ENCODE measurements around the gene C1orf52.

C1orf52 gene

DNA sequence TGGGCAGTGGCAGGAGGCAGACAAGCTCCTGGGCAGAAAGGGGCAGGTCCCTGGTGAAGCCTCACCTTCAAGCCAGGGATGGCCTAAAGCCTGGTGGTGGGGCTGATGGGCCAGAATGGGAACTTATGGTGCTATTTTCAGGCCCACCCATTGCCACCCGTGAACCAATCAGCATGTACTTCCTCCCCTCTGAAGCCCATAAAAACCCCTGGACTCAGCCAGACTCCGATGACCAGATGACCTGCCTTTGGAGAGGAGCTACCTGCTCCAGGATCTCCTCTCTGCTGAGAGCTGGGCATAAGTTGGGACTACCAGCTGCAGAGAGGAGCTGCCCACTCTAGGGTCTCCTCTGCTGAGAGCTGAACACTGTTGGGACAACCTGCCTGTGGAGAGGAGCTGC is 24.7 kb upstream of the C1orf52 start:
- no peak overlapping the region for H3K4me3 Mint-ChIP-seq
- peaks cover 7% of the 10 kb centered on the region for H3K4me1 Mint-ChIP-seq
- no peaks in the 10 kb centered on the region for H3K36me3 Mint-ChIP-seq
- H3K27me3 Mint-ChIP-seq, result no peaks in the 10 kb centered on the region
- H3K9me3 Mint-ChIP-seq, result no peaks in the 10 kb centered on the region
- no peak overlapping the region for H3K27ac Mint-ChIP-seq

DNA sequence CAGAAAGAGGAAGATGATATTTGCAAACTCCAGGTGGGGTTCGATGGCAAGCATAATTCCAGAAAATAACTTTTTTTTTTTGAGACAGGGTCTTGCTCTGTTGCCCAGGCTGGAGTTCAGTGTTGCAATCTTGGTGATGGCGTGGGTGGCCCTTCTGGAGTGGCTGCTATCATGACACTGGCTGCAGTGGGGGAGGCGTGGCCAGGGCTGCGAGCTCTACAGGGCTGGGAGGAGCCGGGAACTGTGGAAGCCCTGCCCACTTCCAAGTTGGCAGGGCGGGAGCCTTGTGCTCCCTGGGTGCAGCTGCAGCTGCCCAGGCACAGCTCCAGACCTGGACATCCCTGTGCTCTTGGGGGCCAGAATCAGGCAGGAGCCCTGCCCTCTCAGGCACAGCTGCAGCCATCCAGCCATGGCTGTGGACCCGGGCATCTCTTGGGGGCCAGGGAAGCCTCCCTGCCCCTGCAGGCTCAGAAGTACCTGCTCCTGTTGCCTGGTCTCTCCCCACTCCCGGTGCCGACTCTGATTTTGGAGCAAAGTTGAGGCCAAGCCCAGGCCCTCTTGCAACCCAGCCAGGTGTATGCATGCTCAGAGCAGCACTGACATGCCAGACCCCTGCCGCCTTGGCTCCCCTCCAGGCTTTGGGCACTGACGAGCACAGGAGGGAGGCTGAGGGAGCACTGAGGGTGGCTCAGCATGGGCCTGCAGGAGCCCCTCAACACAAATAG is 24.2 kb upstream of the C1orf52 start:
- H3K9me3 Mint-ChIP-seq, result no peaks in the 10 kb centered on the region

DNA sequence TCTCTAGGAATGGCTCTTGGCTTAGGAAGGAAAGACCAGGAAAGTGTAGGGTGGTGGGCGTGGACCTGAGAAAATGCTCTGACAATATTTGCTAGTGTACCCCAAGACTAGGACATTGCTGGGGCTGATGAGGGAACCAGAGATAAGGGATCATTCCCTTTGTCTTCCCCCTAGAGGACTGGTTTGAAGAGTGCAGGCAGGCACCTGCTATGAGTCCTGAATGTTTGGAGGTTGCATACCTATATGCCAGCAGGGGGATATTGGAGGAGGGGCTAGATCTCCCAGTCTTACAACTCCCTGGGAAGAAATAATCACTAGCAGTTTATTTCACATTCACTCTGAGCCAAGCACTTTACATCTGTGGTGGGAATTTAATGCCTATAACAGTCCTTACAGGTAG is 23.0 kb upstream of the C1orf52 start:
- Mint-ChIP-seq H3K4me3 (no peak overlapping the region), H3K9me3 (no peaks in the 10 kb centered on the region)

More for the DNA sequence above, 24.2 kb upstream of the C1orf52 start:
- H3K27ac Mint-ChIP-seq, result no peak overlapping the region
- H3K4me1 Mint-ChIP-seq, result peaks cover 12% of the 10 kb centered on the region
- no peak overlapping the region for H3K4me3 Mint-ChIP-seq
- no peaks in the 10 kb centered on the region for H3K36me3 Mint-ChIP-seq
- no peaks in the 10 kb centered on the region for H3K27me3 Mint-ChIP-seq

DNA sequence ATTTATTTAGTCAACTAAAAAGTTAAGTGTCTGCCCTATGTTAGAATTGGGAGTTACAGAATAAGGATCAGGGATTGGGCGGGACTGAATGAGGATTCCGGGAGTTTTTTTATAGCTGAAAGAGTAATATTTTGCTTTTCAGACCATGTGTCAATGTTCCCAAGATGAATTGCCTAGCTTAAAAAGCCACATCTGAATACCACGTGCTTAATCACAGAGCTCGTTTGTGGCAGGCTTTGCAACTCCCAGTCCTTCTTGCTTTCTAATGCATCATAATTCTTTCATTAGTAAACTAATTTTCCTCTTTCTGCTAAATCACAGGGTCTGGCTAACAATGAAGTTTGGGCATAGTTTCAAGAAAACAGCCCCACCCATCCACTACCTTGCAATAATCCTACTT is 21.2 kb upstream of the C1orf52 start:
- no peak overlapping the region for H3K4me3 Mint-ChIP-seq
- no peaks in the 10 kb centered on the region for H3K27me3 Mint-ChIP-seq
- no peaks in the 10 kb centered on the region for H3K36me3 Mint-ChIP-seq
- H3K4me1 Mint-ChIP-seq, result peaks cover 19% of the 10 kb centered on the region
- H3K27ac Mint-ChIP-seq, result no peak overlapping the region
- no peaks in the 10 kb centered on the region for H3K9me3 Mint-ChIP-seq

More for the DNA sequence above, 23.0 kb upstream of the C1orf52 start:
- Mint-ChIP-seq H3K36me3 (no peaks in the 10 kb centered on the region), H3K27me3 (no peaks in the 10 kb centered on the region), H3K27ac (no peak overlapping the region), H3K4me1 (peaks cover 13% of the 10 kb centered on the region)

DNA sequence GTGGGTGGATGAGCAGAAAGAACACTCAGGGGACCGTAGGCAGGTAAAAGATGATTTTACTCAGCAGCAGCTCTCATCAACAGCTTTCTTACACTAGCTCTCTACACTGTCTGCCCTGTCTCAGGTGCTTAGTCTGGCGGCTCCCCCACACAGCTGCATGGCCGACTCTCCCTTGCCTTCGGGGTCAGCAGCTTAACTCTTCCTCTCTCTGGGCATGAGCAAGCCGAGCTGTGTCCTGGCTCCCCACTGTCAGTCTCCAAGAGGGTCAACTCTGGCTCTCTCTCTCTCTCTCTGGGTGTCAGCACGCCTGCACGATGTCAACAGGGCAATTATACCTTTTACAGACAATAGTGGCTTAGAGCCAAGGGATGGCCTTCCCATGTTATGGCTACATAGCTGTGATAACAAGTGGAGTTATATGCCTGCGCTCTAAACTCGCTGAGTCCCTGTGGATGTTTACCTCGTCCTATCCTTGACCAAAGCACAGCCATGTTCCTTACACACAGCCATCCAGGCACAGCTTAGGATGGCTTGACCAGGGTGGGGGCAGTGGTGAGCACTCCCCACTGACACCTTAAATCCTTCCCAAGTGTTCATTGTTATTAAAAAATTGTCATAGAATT is 20.1 kb upstream of the C1orf52 start:
- Mint-ChIP-seq H3K4me3 (no peak overlapping the region), H3K9me3 (no peaks in the 10 kb centered on the region), H3K27me3 (no peaks in the 10 kb centered on the region), H3K36me3 (peaks cover 3% of the 10 kb centered on the region), H3K27ac (peak overlapping the region; percentile 18), H3K4me1 (peaks cover 29% of the 10 kb centered on the region)

DNA sequence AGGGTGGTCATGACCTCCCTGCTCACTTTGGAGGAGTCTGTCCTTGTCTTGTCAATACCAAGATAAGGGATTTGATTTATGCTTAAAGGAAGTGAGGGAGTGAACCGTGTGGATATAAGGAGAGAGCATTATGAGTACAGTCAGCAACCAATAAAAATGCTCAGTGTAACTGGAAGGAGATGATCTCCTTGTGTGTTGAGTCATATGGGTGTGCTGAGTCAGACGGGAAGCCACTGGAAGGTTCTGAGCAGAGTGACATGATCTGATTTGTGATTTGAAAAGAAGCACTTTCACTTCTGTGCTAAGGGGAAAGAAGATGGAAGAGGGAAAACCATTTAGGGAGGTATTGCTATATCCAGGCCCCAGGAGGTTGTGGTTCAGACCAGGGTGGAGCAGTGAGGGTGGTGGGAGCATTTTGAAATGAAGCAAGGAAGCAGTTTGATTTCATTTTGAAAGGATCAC is 19.4 kb upstream of the C1orf52 start:
- Mint-ChIP-seq H3K4me1 (peaks cover 36% of the 10 kb centered on the region), H3K4me3 (peak overlapping the region; percentile 2), H3K27ac (no peak overlapping the region), H3K27me3 (no peaks in the 10 kb centered on the region), H3K36me3 (peaks cover 6% of the 10 kb centered on the region), H3K9me3 (no peaks in the 10 kb centered on the region)

DNA sequence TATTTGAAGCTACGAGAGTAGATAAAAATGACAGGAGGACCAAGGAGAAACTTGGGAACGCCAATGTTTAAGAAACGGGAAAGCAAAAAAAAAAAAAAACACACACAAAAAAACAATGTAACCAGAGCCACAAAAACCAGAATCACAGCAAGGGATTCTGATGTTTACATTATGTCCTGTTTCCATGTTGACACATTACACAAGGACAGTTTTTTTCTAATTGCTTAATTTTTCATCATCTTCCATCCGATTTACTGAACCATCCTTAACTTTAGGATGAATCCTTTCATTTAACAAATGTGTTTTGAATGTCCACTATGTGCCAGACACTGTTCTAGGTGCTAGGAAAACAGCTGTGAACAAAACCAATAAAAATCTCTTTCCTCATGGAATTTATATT is 18.3 kb upstream of the C1orf52 start:
- Mint-ChIP-seq H3K27me3 (no peaks in the 10 kb centered on the region), H3K36me3 (peaks cover 14% of the 10 kb centered on the region), H3K27ac (no peak overlapping the region), H3K4me1 (peaks cover 47% of the 10 kb centered on the region), H3K4me3 (peak overlapping the region; percentile 4), H3K9me3 (no peaks in the 10 kb centered on the region)

DNA sequence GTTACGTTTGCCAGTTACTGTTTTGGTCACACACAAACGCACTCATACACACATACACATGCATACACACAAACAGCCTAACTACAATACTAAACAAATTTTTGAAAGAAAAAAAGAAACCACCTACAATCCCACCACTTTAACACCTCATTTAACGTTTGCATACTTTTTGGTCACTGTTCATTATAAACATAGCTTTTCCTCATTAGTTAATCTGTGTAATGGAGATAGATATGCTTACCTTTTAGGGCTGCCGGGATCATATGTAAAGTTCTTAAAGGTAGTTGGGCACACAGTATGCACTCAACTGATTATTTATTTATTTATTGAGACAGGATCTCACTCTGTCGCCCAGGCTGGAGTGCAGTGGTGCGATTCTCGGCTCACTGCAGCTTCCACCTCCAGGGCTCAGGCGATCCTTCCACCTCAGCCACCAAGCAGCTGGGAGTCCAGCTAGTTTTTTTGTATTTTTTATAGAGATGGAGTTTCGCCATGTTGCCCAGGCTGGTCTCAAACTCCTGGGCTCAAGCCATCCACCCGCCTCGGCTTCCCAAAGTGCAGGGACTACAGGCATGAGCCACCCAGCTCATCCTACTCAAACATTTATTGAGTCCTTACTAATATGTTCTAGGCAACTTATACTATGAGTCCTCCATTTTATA is 17.6 kb upstream of the C1orf52 start:
- Mint-ChIP-seq H3K9me3 (no peaks in the 10 kb centered on the region), H3K4me3 (peak overlapping the region; percentile 91), H3K27ac (peak overlapping the region; percentile 88), H3K27me3 (no peaks in the 10 kb centered on the region), H3K4me1 (peaks cover 51% of the 10 kb centered on the region), H3K36me3 (peaks cover 15% of the 10 kb centered on the region)

DNA sequence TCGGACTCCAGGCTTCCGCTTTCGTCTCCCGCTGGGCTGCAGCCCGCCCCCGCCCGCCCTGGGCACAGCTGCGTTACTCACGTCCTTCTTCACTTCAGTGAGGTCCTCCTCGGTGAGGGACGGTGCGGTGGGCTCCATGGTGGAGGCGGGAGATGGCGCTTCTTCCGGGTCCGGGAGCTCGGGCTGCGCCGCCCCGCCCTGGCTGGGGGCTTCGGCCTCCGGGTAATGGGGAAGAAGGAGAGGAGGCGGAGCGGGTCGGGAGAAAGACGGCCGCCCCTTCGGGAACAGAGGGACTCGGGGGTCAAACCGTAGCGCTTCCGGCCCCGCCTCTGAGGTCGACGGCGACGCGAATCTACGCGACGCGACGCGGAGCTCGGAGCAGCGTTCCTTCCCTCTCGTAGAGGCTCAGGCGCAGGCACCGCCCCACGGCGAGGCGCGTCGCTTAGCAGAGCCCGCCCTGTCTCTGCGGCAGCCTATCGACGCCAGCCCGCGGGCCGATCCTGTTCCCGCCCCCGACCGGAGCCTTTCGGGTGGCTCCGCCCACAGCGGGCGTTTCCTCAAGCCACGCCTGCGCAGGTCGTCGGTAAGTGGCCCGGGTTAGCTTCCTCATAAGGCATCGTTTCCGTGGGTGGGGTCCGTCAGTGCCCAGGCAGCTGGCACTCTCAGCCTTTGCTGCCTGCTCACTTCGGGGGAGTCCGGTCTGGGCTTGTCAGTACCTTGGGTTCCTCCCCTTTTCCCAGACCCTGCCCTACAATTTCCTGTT is 16.9 kb upstream of the C1orf52 start, which contains the start of gene BCL10:
BCL10 (minus strand) TSS at position 418 of the 763 bp plus-strand sequence; CDS start at position 138, 280 bp downstream.
- Mint-ChIP-seq H3K27ac (peak within 1 kb of the TSS; percentile 96), H3K27me3 (no peaks in the 10 kb centered on the region), H3K4me3 (peak within 1 kb of the TSS; percentile 91), H3K9me3 (no peaks in the 10 kb centered on the region), H3K4me1 (peaks cover 58% of the 10 kb centered on the region), H3K36me3 (peaks cover 15% of the 10 kb centered on the region)

DNA sequence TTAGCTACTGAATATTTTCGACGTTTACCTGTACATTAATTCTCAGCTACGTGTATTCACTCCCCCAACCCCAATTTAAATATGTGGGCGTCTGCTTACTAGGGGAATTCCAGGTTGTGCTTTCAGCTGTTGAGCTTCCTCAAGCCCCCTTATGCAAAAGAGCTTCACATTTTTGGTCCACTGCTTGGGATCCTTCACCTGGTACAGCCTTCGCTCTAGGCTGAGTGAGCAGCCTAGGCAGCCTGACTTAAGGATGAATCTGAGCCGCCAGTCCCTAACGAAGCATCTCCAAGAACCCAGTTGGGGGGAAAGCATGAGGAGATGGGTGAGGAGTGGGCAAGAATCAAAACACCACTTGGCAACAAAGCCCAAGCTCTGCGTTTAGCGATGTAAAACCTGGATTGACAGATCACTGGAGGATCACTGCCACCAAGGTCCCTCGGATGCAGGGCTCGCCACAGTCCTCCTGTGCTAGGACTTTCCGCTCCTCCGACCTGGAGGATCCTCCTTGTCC is 16.3 kb upstream of the C1orf52 start:
- H3K4me1 Mint-ChIP-seq, result peaks cover 64% of the 10 kb centered on the region
- H3K9me3 Mint-ChIP-seq, result no peaks in the 10 kb centered on the region
- peaks cover 15% of the 10 kb centered on the region for H3K36me3 Mint-ChIP-seq
- peak overlapping the region; percentile 91 for H3K4me3 Mint-ChIP-seq
- H3K27me3 Mint-ChIP-seq, result no peaks in the 10 kb centered on the region
- H3K27ac Mint-ChIP-seq, result peak overlapping the region; percentile 96

DNA sequence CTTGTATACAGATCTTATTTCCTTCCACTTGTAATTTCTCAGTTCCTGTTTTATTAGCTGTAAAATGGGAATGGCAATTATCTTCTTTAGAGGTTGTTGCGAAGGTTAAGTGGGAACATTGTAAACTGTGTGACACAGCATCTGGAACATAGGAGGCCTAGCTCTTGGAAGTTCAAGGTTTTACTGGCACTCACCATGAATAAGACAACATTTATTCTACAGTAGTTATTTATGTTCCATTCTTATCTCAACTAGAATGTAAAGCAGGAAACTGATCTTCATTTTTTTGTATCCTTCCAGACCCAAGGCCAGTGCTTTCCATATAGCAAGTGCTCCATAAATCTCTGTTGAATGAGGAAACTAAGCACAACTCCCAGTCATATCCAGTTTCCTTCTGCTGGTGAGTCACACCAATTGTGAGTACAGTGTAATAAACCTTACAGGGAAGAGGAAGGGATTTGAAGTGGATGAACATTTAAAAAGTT is 15.5 kb upstream of the C1orf52 start:
- H3K9me3 Mint-ChIP-seq, result no peaks in the 10 kb centered on the region
- peaks cover 69% of the 10 kb centered on the region for H3K4me1 Mint-ChIP-seq
- H3K4me3 Mint-ChIP-seq, result peak overlapping the region; percentile 91
- H3K27me3 Mint-ChIP-seq, result no peaks in the 10 kb centered on the region
- H3K36me3 Mint-ChIP-seq, result peaks cover 15% of the 10 kb centered on the region
- H3K27ac Mint-ChIP-seq, result peak overlapping the region; percentile 96

DNA sequence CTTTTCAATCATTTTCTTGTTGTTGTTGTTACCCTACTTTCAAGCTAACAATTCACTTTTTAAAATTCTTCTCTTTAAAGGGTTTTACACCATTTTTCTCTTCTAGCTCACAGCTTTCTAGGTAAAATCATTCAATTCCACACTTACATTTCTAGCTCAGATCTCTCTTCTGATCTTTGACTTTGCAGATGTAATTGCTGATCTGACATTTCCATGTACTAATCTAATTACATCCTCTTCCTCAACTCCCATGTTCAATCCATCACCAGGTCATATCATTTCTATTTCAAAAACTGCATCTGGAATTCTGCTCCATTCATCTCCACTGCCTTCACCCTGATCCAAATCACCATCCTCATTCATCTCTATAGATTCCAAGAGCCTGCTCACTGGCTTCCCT is 13.9 kb upstream of the C1orf52 start:
- Mint-ChIP-seq H3K27ac (peak overlapping the region; percentile 31), H3K4me1 (peaks cover 67% of the 10 kb centered on the region), H3K9me3 (no peaks in the 10 kb centered on the region), H3K4me3 (peak overlapping the region; percentile 91), H3K36me3 (peaks cover 20% of the 10 kb centered on the region), H3K27me3 (no peaks in the 10 kb centered on the region)

DNA sequence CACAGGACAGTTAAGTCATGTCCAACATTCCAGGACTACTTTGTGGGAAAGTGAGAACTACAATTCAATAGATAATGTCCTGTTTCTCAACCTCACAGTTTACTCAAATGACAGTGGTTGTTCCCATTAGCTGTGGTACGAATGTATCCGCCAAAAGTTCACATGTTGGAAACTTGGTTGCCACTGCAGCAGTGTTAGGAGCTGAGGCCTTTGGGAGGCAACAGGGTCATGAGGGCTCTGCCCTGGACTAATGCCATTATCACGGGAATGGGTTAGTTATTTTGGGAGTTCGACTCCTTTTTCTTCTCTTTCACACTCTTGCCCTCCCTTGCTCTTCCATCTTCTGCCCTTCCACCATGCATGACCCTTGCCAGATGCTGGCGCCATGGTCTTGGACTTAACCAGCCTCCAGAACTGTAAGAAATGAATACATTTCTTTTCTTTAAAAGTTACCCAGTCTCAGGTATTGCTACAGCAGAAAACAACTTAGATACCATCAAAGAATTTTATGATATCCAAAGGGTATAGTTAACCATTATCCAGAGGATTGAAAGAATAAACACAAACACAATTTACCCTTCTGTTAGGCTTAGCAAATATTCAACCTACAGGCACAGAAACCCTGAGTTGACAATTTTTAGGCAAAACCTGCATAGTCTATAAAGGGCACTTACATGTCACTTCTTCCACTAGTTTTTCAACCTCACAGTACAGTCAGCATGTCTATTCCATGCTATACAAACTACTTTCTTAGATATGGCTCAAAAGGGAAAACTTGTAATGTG is 9.5 kb upstream of the C1orf52 start:
- H3K27me3 Mint-ChIP-seq, result no peaks in the 10 kb centered on the region
- H3K36me3 Mint-ChIP-seq, result peaks cover 18% of the 10 kb centered on the region
- H3K4me1 Mint-ChIP-seq, result peaks cover 49% of the 10 kb centered on the region
- H3K27ac Mint-ChIP-seq, result peak overlapping the region; percentile 26
- no peaks in the 10 kb centered on the region for H3K9me3 Mint-ChIP-seq
- H3K4me3 Mint-ChIP-seq, result no peak overlapping the region

DNA sequence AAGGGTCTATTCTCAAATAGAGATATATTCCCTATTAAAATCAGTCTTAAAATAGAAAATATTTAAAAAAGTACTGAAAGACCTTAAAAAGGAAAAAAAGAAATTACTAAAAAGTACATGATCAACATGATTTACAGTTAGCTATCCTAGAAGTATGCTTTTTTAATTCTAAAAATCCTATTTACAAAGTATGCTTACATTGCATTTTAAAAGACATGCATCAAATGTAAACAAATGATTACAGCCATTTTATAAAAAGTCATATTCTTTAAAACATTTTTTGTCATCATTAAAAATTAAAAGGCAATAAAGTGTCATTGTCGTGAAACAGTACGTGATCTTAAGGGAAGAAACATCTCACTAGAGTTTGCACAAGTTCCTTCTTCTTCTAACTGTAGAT is 7.9 kb upstream of the C1orf52 start:
- H3K4me3 Mint-ChIP-seq, result no peak overlapping the region
- H3K4me1 Mint-ChIP-seq, result peaks cover 34% of the 10 kb centered on the region
- H3K27me3 Mint-ChIP-seq, result no peaks in the 10 kb centered on the region
- peaks cover 9% of the 10 kb centered on the region for H3K36me3 Mint-ChIP-seq
- H3K27ac Mint-ChIP-seq, result no peak overlapping the region
- no peaks in the 10 kb centered on the region for H3K9me3 Mint-ChIP-seq
